Hepatic stellate cell (primary cell): ENCODE results near the gene ATP6V0B.

Experiments
- DNase-seq: peaks from one replicate; pipeline ENCODE4 v3.0.0; 2011; ENCODE audit warnings: low spot score

The ATP6V0B gene

GRCh38 chr1:43985984-43986595 lies 11.3 kb downstream of the ATP6V0B start:
- DNase-seq: no peak

GRCh38 chr1:43986712-43987111 lies 12.0 kb downstream of the ATP6V0B start:
- DNase-seq: no peak

- no peak for DNase-seq
Observed at GRCh38 chr1:43987159-43987902, 12.6 kb downstream of the ATP6V0B start.

GRCh38 chr1:43990271-43991199 lies 15.8 kb downstream of the ATP6V0B start:
- no peak for DNase-seq

GRCh38 chr1:43991200-43991475 lies 16.4 kb downstream of the ATP6V0B start:
- no peak for DNase-seq

- DNase-seq: peak; percentile 94
Observed at GRCh38 chr1:43991476-43992231, 16.9 kb downstream of the ATP6V0B start, which contains the start of gene CCDC24. Gene CCDC24, plus strand, starts transcription at chr1:43991599. Its CDS starts 280 bp downstream, at chr1:43991879.

- DNase-seq: no peak
Observed at GRCh38 chr1:43992232-43992995, 17.7 kb downstream of the ATP6V0B start.

GRCh38 chr1:43993206-43993914 lies 18.6 kb downstream of the ATP6V0B start:
- DNase-seq: no peak

GRCh38 chr1:43994071-43994470 lies 19.3 kb downstream of the ATP6V0B start:
- no peak for DNase-seq

- DNase-seq: peak; percentile 52
Observed at GRCh38 chr1:43994794-43995790, 20.3 kb downstream of the ATP6V0B start.

GRCh38 chr1:43995984-43996732 lies 21.4 kb downstream of the ATP6V0B start:
- DNase-seq: no peak

- no peak for DNase-seq
Observed at GRCh38 chr1:43996733-43997115, 22.0 kb downstream of the ATP6V0B start.

- DNase-seq: no peak
Observed at GRCh38 chr1:43997295-43997999, 22.7 kb downstream of the ATP6V0B start.

GRCh38 chr1:43998000-43998378 lies 23.2 kb downstream of the ATP6V0B start:
- DNase-seq: no peak

- no peak for DNase-seq
Observed at GRCh38 chr1:43999455-43999854, 24.7 kb downstream of the ATP6V0B start.

GRCh38 chr1:44000122-44000665 lies 25.4 kb downstream of the ATP6V0B start:
- no peak for DNase-seq

- DNase-seq: no peak
Observed at GRCh38 chr1:44002165-44002564, 27.4 kb downstream of the ATP6V0B start.
